HG02943 (cell line): ENCODE measurements around the gene ZIC2.

Experiments used
- ATAC-seq: cut with Tn5 transposase; IDR thresholded peaks from one replicate; pipeline ENCODE4 v1.9.1; 2021; ENCODE audit warnings: mild to moderate bottlenecking, low read depth, moderate library complexity; ENCODE audit not compliant: unreplicated experiment

The ZIC2 gene

DNA sequence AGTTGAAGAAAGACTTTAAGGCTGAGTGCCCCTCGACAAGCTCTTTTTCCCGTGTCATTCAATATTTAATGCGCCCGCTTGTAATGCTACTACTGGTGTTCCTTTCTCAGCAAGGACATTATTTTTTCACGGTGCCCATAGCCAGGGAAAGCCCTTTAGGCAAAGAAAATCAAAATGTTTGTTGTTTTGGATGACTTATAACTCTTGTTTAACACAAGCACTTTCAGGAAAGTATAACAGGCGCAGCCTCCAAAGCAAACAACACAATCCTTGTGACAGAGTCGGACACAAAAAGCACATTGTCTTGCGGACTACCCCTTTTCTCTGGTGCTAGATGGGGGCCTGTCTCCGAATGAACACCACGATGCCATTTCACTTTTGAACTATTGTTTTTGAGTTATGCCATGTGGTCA lies 22.5 kb upstream of the ZIC2 start:
- ATAC-seq = no peak

- ATAC-seq = no peak
These were observed 21.9 kb upstream of the ZIC2 start for GRCh38 chr13:99959540-99960230.

DNA sequence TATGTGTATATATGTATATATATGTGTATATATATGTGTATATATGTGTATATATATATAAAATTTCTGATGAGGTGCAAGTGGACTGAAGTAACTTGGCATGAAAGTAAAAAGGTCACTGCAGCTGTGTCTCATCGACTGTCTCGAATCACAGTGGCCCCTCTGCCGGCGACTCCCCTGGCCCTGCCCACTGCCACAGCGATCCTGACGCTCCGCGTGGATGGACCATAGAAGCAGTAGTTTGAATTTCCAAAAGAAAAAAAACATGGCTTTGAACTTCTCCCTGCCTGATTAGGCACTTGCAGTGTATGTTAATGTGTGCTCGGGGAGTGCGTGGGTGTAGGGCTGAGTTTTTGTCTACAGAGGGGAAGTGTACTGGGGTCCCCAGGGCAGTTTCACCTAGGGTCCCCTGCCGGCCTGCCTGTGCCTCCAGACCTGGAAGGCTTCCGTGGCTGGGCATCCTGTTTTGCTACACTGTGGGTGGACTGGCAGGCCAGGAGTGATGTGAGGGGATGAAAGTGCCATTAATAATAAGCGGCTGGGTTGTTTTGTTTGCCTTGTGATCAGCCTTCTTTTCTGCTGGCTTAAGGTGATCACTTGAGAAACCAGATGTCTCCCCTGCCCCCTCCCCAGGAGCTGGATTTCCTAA lies 20.8 kb upstream of the ZIC2 start:
- no peak for ATAC-seq

GRCh38 chr13:99961636-99962035 lies 19.9 kb upstream of the ZIC2 start:
- ATAC-seq = no peak

DNA sequence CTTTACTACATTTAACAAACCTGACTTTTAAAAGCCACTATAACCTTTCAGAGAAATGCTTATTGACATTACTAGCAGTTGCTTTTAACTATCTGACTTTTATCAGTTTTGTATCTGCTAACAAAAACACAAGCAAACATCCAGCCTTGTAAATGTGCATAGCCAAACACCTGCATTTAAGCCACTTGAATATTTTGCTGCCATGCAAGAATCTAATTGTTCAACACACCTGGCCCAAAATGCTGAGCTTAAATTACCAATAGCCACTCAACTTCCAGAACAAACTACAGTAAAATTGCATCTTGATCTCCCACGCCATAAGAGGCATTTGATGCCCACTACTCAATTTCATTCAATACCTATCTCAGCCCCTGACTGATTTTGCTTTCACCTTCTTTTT lies 19.3 kb upstream of the ZIC2 start:
- no peak for ATAC-seq

DNA sequence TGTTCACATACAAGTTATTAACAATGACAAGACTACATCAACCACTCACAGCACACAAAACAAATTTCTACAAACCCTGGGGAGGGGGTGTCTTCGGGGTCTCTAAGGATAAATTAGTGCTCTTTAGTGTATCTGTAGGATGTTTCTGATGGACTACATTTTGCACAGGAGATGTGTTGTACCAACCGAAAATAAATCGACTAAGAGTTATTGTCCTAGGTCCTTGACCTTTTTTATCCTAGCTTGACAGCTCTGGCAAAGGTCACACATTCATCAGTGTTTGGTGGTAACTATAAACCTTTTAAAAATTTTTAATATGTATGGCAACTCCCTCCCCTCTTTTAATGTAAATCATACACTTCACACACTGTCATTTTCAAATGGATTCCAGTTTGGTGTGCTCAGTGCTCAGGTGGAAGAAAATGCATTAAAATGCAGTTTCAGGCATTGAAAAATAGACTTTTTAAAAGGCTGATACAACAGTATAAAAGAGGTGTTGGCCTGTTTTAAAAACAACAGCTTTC lies 17.7 kb upstream of the ZIC2 start:
- ATAC-seq = no peak

DNA sequence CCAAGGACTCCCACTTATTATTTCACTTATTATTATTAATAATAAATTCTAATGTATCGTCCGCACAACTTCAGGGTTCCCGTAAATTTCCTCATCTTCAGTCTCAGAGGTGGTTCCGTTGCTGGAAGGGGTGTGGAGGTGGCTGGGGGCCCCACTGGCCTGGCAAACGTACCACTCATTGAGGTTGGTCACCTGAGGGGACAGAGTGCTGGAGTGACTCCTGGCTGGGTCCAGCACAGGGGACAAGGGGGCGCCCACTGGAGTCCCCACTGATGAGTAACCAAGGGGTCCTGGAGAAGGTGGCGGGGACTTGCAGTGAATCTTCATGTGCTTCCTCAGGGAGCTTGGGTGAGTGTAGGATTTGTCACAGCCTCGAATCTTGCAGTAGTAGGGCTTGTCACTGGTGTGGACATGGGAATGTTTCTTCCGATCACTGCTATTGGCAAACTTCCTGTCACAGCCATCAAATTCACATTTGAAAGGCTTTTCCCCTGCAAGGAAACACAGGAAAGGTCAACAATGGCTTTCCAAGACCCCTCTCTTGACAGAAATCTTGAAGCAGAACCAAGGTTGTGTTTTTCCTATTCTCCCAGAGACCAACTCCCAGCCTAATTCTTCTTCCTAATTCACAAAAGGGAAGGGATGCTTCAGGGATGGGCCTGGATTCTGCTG lies 16.1 kb upstream of the ZIC2 start:
- no peak for ATAC-seq

GRCh38 chr13:99966064-99966805 lies 15.3 kb upstream of the ZIC2 start:
- ATAC-seq = no peak

- ATAC-seq = no peak
These were observed 14.1 kb upstream of the ZIC2 start for GRCh38 chr13:99967498-99967868.

DNA sequence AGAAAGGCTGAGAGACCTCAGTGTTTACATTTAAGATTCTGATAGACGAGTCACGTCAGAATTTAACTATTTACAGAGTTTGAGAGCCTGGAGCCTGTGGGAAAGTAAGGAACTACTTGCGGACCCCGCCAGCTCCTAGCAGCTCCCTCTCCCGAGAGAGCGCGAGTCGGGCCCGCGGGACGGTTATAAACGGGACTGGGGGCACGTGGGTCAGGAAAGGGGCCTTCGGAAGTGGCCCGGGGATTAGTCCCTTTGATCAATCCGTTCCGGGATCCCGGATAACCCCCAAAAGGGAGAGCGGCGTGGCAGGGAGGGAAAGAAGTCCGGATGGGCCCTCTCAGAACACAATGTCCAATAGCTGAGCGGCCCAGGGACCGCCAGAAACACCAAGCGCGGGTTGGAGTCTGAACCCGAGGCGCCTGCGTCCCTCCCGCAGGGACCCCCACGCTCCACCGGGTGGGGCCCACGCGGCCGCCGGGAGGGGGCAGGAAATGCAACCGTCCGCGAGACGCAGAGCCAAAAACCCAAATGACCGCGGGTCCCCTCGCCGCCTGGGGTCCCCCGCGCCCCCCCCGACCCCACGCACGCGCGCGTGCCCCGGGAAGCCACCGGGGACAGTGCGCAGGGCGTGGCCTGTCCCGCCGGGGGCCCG lies 13.6 kb upstream of the ZIC2 start:
- no peak for ATAC-seq

GRCh38 chr13:99968521-99969452 lies 12.8 kb upstream of the ZIC2 start:
- no peak for ATAC-seq

GRCh38 chr13:99969453-99969918 lies 12.1 kb upstream of the ZIC2 start:
- ATAC-seq = no peak

- ATAC-seq = no peak
These were observed 11.5 kb upstream of the ZIC2 start for GRCh38 chr13:99969919-99970650.

DNA sequence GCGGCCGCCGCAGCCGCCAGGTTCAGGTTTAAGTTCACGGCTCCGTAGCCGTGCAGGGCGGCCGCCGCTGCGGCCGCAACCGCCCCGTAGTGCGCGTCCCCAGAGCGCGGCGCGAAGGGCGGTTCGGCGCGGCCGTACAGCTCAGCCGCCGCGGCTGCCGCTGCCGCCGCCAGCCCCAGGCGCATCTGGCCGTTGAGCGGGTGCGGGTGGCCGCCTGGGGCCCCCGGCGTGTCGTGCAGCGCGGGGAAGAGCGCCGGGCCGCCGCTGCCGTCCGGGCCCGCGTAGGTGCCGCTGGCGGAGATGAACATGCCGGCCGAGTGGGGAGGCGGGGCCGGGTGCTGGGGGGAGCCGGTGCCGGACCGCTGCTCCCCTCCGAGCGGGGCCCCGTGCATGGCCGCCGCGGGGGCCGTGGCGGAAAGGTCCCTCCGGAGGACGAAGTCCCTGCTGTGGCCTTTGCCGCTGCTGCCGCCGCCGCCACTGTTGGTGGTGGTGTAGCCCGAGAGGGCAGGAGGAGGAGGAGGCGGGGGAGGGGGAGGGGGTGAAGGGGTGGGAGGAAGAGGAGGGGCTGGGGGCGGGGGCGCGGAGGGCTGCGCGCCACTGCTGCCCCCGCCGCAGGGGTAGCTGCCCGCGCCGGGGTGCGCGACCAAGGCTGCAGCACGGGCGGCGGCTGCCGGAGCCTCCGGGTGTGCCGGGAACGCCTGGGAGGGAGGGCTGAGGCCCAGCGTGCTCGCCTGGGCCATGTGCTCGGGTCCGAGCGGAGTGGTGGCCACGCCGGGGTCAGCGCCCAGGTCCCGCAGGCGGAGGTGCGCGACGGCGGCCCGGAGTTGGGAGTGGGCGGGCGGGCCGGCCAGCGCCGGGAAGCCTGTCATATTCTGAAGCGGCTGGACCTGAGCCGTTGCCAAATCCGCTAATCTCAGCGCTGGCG lies 10.7 kb upstream of the ZIC2 start:
- no peak for ATAC-seq

DNA sequence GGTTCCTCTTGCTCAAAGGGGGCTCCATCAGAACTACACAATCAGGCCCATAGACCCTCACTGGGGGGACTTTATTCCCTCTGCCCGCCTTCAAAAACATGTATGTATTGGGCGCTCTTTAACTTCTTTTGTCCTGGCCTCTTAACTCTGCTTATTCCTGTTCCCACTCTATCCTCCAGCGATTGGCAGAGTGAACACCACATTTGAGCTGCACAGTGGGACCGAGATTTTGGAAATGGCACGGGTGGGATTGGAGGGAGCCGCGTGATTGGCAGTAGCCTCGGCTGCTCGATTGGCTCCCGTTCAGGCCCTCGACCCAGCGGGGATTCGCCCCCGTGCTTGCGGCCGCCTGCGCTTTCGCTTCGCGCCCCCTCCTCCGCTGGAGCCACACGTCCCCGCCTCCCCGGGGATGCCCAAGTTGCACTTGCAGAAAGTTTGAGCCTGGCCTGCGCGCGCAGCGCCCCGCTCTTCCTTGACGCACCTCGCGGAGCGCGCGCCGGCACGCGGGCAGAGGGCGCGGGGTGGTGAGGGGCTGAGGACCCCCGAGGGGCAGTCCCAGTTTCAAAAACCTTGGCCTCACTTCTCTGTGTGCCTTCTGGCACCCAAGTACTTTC lies 9.9 kb upstream of the ZIC2 start, which contains the start of gene ZIC5:
ZIC5 (minus strand) TSS at position 192 of the 614 bp plus-strand sequence; CDS start at position 28, 164 bp downstream.
- ATAC-seq = no peak

DNA sequence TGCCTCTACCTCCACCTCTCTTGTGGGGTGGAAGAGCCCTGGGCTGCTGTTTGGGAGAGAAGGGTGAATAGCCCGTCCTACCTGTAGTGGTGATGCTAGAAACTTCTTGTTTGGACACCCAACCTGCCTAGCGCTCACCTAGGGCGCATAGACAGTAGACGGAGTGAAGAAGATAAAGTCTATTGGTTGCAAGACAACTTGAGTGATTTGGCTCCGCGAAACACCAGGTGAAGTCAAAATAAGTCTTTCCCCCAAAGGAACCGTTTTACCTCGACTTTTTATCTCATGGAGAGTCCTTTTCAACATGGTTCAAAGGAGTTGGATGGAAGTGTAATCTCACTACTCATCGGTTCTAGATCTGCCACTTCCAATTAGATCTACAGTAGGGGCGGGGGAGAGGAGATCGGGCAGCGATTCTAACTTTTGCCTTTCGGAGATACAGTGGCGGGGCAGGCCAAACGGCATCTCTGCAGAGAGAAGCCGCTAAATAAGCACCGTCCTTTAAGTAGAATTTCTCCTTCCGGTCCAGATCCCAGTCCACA lies 9.3 kb upstream of the ZIC2 start:
- ATAC-seq = no peak
